Prostate gland (tissue), 2 donors: ENCODE data around the gene BCAM.

Source experiments
- POLR2A ChIP-seq: fragments of 450-650 bp; IDR thresholded peaks from one replicate; pipeline ENCODE4 v1.6.1; 2016; ENCODE audit warnings: antibody characterized with exemption, mild to moderate bottlenecking
- POLR2AphosphoS5 ChIP-seq: sonication (generic); formaldehyde crosslinking; IDR thresholded peaks from one replicate; pipeline ENCODE4 v1.6.1; 2017; ENCODE audit warnings: antibody characterized with exemption
- TF ChIP-seq, protein P1 (sequence below), 4 experiments: fragments of 200-600 bp in 2 of 4; fragments of 450-650 bp in 2 of 4; sonication (generic) in 2 of 4; IDR thresholded peaks; 1 replicate in 3 of 4; 2 replicates in 1 of 4; pipeline ENCODE4 v1.5.1; 2016 to 2019; ENCODE audit warnings: antibody characterized with exemption in 4 of 4, mild to moderate bottlenecking in 2 of 4, moderate library complexity in 2 of 4

- TF ChIP-seq, protein P1, sequence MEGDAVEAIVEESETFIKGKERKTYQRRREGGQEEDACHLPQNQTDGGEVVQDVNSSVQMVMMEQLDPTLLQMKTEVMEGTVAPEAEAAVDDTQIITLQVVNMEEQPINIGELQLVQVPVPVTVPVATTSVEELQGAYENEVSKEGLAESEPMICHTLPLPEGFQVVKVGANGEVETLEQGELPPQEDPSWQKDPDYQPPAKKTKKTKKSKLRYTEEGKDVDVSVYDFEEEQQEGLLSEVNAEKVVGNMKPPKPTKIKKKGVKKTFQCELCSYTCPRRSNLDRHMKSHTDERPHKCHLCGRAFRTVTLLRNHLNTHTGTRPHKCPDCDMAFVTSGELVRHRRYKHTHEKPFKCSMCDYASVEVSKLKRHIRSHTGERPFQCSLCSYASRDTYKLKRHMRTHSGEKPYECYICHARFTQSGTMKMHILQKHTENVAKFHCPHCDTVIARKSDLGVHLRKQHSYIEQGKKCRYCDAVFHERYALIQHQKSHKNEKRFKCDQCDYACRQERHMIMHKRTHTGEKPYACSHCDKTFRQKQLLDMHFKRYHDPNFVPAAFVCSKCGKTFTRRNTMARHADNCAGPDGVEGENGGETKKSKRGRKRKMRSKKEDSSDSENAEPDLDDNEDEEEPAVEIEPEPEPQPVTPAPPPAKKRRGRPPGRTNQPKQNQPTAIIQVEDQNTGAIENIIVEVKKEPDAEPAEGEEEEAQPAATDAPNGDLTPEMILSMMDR (IDR thresholded peaks at IDR 0.05): no peak
- TF ChIP-seq POLR2AphosphoS5: no peak
- TF ChIP-seq POLR2A: no peak
These were observed 43.0 kb upstream of the BCAM start for GRCh38 chr19:44765949-44766335.
